ENCODE results near the gene SEMA5A.
"Not testable (repeated sequence)": the region's sequence is repeated elsewhere in the genome, so short reads cannot be mapped to it uniquely, and the experiment has no call there.

The SEMA5A gene

DNA sequence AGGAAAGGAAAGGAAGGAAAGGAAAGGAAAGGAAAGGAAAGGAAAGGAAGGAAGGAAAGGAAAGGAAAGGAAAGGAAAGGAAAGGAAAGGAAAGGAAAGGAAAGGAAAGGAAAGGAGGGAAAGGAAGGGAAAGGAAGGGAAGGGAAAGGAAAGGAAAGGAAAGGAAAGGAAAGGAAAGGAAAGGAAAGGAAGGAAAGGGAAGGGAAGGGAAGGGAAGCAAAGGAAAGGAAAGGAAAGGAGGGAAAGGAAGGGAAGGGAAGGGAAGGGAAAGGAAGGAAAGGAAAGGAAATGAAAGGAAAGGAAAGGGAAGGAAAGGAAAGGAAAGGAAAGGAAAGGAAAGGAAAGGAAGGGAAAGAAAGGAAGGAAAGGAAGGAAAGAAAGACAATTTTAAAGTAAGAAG is 192.8 kb downstream of the SEMA5A start:
- not testable (repeated sequence) for DNase-seq

DNA sequence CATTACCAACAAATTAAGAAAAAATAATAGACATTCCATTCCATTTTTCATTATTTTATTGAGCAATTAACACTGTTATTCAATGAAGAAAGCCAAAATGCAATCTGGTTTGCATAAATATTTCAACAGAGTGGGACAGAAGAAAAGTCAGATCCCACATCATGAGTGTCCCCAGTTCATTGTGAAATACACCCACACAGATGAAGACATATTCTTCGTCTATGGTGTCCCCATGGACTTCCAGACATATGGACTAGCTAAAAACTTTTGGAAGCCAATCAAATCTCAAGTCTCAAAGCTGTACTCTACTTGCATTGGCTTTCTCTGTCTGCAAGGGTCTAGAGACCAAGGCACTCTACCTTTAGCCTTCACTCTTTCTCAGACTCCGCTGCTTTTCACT is 194.3 kb downstream of the SEMA5A start:
- no peak for DNase-seq

DNA sequence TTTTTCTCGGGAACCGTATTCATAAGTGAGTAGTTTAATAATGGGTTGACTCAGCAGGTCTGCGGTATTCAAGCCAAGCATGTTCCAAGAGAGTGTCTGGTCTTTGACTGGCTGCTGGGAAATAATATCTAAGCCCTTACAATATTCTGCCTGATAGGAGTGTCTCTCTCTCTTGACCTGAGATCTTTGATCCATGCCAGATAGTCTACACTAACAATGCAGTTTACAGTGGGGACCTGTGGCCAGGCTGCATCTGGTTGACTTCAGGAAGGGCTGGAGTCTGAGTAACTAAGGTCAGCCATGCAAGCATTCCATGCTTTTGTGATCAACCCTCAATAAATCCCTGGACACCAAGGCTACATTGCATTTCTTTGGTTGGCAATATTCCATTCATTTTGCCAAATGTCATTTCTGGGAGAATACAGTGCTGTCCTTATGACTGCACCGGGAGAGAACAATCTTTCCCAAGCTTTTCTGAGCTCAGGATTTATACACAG is 195.5 kb downstream of the SEMA5A start:
- no peak for DNase-seq

DNA sequence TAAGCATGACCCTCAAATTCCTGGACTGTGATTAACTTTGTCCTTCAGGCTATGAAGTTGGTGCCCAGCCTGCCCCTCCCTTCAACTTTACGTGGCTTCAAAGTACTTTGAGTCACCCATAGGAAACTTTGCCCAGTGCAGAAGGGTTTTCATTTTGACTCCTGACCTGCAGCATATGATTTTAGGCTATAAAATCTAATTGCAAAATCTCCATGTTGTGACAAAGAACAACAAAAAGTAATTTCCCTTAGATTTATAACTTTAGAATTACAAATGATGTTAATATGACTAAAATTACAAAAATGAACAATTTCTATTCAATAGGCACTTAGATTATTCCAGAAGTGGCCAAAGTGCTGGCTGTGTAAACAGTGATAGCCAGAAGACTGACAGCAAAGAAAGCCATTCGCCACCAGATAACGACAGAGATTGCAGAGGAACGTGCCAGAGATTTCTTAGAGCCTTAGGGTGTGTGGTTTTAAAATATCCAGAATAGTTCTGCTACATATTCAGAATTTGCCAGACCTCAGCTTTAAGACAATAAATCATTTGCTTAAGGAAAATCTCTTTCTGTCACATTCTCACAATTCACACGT is 197.4 kb downstream of the SEMA5A start:
- no peak for DNase-seq

- DNase-seq: no peak
Observed at GRCh38 chr5:9347541-9348295, 198.2 kb downstream of the SEMA5A start.

GRCh38 chr5:9347032-9347431 is 198.8 kb downstream of the SEMA5A start:
- DNase-seq: no peak

DNA sequence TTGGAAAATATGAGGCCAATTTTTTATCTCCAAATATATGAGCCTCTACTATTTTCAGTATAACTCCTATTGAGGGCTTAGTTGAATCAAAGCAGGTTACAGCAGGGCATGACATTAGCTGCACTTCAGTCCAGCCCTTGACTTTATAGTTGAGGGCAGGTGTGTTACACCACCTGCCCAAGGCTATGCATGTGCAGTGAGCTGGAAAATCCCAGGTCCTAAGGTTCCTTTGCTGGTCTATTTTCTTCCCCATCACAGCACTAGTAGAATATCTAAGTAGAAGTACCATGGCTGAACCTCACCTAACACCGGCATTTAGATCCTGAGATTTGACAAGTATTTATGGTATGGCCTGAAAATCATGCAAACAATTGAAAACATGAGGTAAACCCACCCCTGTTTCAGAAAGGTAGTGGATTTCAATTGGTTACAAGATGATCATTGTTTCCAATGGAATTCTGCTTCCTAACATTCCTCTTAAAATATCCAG is 201.1 kb downstream of the SEMA5A start:
- DNase-seq: no peak

DNA sequence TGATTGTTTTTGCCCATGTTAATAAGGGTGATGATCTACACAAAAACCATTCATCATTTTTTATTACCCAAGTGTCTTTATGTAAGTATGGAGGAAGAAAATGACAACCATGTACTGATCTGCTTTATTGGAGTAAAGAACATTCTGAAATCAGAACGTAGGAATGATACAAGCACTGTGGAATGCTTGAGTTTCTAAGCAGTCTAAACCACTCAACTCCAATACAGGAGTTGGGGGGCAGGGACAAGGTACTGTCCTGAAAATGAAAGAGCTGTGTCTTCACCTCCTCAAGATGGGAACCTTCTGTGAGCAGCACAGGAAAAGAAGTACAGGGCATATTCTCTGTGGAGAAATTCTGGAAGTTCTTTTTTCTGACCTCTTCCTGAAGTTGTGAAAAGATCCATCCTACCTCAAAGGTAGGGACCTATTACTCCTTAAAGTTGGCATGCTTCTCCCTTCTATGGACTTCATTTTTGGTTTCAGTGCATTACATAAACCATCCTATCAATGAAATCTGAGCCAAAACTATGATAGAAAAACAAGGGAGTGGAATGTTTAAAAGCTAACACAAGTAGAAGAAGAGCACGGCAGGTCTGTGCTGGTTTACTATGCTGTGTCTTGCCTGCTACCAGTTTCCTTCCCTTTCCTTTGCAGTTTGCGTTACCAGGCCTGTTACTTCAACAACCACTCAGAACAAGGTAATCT is 202.6 kb downstream of the SEMA5A start:
- DNase-seq: no peak

DNA sequence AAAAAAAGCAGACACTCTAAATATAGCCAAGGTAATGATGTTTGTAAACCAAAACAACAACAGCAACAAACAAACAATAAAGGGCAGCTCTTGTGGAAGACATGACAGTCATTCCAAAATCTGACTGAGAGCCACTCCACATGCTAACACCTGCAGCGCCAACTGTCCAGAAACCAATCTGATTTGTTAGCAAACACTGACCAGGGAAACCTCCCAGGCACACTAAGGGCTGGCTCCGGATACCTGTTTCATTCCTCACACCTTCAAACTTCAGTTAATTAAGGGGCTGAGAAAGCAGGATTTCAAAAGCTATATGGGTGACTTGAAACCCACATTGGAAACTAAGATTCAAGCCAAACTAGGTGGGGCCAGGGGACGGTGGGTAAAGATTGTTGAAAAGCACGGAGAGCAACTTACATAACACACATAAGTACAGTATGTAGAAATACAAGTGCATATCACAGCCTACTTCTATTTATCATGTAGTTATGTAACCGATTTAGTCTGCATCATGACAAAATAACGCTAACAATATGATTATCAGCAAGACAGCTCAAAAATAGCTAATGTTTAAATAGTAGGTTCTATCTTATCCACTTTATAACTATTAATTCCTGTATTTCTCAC is 203.6 kb downstream of the SEMA5A start:
- DNase-seq: no peak

DNA sequence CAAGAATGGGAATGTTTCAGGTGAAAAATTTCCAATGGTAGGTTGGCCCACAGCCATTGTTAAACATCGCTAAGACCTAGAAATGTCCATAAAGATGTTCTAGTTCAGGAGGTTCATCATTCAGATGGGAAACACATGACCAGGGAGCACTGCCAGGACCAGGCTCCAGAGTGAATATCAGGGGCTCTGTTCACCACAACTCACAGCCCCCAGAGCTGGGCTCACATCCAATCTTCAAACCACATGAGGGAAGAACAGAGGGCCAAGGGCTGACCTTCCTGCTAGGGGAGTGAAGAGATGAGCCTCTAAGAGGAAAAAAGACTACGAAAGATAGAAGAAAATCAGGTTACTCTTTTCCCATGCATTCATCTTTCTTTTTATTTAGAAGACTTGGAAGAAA is 205.8 kb downstream of the SEMA5A start:
- DNase-seq: no peak

DNA sequence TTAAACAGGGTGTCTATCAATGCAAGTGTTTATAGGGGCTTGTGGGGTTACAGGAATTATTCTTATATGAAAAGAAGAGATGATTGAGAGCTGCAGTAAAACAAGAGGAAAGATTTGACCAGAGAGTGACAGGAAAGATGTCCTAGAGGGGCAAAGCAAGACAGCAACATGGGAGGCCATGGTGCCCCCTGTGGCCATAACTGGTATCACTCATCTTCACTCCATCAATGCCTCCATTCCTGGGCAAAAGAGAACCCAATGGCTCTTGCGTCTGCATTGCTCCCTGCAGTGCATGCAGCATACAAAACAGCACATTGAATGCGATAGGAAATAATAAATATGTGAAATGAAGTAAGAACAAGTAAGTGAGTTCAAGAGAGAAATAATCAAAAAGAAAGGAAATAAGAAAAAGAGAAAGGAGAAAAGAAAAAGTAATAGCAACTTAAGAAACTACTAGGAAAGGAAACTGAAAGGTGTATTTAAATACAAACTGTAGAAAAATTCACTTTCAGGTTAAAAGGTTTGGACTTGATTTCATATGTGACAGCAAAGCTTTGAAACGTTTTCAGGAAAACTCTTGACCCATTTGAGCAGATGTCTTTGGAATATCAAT is 206.6 kb downstream of the SEMA5A start:
- DNase-seq: no peak

DNA sequence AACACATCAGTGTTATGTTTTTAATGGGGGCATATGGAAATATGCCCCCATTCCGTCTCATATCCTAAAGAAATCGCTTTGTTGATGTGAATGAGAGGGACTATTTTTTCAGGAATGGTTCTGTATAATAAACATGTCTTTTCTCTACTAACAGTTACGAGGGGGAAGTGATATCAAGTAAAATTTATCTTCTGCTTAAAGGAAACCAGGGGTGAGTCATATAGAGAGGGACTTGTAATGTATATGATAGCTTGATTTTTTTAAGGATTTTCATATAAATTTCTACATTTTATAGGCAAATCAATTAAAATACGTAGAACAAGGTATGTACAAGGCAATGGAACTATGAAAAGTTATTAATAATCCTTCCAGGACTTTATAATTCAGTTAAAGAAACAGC is 207.1 kb downstream of the SEMA5A start:
- no peak for DNase-seq

DNA sequence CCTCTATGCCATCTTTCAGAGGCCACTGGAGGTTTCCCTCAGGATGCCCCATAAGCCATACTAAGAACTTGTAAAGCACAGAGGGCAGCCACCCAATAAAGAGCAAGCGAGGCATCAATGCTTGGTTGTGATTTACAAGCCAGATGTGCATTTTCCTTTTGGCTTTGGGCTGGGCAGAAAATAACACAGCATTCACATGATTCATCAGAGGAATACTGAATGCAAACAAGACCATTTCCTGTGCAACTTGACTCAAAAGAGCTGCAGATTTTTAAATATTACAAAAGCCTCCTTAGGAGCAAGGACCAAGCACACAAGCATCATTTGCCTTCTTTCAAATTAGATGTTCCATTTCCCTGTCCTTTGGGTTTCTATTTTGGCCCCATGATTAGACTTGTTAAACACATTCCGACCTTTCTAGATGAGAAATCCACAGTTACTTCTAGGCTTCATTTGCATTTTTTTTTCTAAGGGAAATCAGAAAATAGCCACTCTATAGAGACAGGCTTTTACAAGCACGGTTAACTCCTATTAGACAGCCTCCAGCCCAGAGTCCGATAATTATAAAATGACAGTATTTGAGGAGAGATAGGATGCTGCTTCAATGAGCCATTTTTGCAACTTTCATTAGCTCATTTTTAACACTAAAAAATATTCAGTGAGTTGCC is 207.8 kb downstream of the SEMA5A start:
- DNase-seq: no peak

GRCh38 chr5:9335754-9336495 is 209.9 kb downstream of the SEMA5A start:
- no peak for DNase-seq

DNA sequence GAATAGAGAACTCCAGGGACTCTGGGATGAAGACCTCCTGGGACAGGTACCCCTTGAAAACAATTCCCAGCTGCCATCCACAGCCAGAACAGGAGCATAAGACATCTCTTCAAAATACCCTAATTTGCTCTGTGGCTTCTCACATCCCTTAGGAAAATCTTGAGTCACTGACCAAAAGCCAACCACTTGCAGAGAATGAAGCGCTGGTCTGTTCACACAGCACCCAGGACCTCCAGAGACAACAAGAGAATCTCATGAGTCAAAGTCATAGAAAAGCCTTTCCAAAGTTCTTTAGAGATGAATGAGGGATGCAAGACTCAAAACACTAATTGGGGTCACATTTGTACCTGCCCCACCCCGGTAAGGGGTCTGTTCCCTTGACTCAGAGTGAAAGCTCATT is 210.6 kb downstream of the SEMA5A start:
- DNase-seq: no peak

- no peak for DNase-seq
Observed at GRCh38 chr5:9332026-9332425, 213.8 kb downstream of the SEMA5A start.

DNA sequence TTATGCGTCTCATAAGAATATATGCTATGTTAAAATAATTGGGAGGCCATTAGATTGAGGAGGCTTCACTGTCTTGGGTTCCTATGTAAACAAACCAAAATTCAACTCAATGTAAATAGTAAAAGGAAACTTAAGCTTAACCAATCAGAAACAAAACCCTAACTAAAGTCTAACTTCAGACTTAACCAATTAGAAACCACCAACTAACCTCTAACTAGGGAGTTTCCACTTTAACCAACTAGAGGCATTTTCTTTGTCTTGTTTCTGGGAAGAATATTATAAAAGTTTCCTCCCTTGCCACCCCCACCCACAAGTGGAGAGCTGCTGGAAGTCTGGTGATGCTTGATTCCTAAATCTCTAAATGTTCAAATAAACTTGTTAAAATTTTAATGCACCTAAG is 214.5 kb downstream of the SEMA5A start:
- DNase-seq: no peak

DNA sequence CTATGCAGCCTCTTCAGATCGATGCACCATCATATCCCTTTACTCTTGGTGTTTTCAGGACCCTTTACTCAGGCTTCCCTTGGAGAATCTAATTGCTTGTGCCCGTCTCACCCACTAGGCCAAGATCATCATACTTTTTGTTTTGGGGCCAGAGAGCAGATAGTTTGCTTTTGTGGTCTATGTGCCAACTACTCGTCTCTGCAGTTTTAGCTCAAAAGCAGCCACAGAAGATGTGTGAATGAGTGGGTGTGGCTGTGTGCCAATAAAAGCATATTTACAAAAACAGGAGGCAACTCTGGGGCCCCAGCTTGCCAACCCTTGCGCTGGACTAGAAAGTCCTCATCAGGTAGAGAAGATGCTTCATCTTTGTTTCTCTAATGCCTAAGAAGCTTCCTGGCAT is 216.8 kb downstream of the SEMA5A start:
- no peak for DNase-seq

DNA sequence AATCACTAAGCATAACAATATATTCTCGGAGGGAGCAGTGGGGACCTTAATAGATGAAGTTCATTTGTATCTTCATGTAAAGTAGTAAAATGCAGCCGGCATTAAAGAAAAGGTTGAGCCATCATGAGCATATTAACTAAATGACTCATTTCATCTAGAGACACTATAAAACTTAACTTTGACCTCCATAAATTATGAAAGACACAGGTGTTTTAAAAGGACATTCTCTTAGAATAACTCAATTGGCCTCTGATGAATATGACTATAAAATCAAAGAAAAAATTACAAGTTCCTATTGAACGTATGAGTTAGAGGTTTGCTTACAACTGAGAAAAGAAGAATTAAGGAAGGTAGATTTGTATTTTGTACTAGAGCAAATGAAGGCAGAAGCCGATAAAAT is 220.3 kb downstream of the SEMA5A start:
- DNase-seq: no peak

DNA sequence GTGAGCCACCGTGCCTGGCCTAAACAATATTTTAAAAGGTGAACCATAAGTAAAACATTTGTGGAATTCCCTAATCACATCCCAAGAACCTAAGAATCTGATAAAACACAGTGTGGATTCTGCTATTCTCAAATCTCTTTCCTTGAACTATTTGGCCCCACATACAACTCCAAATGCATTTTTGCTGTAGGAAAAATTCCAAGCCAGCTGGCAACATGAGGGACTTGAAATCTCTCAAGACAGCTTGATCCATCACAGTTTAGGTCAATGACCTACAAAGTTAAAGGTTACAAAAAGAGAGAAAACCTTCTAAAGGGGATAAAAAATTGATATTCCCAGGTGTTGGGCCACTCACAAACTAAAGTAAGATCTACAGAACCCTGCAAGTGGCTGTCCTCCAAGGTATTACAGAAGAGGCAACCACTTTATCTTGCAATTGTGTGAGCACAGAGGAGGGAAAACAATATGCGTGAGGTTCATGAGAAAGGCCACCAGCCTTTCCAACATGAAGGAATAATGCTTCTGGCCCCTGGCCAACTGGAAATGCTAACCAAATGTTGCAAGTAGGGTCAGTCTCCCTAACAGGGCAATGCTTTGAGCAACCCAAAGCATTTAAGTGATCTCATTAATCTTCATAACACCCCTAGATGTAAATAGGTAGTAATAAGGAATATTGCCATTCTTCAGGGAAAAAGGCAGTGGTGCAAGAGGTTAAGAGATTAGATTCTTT is 221.4 kb downstream of the SEMA5A start:
- no peak for DNase-seq

- no peak for DNase-seq
Observed at GRCh38 chr5:9320652-9321051, 225.2 kb downstream of the SEMA5A start.

All from stimulated activated CD4-positive, alpha-beta T cell treated with anti-CD3 and anti-CD28 coated beads, Interleukin-2, amount 100 ng/mL, for 24 hours (primary cell).